ENCODE results near the gene MRPL4.

Gene MRPL4

GRCh38 chr19:10251792-10252694 is at the start of gene MRPL4:
MRPL4 (plus strand) TSS chr19:10252214; CDS start chr19:10252254, 40 bp downstream.
- DNase-seq (ENCODE audit: low spot score), result peak; percentile 98

DNA sequence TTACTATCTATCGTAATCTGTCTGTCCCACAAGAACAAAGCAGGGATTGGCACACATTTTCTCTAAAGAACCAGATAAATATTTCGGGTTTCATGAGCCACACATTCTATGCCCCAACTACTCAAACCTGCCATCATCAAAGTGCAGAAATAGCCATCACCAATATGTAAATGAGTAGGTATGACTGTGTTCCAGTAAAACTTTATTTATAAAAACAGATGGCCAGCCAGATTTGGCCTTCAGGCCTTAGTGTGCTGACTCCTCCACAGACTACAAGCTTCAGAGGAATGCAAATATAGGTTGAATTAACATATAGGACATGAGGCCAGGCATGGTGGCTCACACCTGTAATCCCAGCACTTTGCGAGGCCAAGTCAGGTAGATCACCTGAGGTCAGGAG is 48.3 kb upstream of the MRPL4 start:
- no peak for DNase-seq (ENCODE audit: low spot score)

DNA sequence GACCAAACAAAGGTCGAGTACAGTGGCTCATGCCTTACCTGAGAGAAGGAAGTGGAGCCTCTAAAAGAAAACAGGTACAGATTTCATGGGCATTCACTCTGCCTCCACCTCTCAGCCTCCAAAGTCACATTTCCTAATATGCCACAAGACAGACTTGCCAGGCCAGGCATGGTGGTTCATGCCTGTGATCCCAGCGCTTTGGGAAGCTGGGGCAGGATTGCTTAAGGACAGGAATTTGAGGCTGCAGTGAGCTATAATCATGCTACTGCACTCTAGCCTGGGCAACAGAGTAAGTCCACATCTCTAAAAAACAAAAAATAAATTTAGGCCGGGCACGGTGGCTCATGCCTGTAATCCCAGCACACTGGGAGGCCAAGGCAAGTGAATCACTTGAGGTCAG is 46.4 kb upstream of the MRPL4 start:
- DNase-seq (ENCODE audit: low spot score), result no peak

DNA sequence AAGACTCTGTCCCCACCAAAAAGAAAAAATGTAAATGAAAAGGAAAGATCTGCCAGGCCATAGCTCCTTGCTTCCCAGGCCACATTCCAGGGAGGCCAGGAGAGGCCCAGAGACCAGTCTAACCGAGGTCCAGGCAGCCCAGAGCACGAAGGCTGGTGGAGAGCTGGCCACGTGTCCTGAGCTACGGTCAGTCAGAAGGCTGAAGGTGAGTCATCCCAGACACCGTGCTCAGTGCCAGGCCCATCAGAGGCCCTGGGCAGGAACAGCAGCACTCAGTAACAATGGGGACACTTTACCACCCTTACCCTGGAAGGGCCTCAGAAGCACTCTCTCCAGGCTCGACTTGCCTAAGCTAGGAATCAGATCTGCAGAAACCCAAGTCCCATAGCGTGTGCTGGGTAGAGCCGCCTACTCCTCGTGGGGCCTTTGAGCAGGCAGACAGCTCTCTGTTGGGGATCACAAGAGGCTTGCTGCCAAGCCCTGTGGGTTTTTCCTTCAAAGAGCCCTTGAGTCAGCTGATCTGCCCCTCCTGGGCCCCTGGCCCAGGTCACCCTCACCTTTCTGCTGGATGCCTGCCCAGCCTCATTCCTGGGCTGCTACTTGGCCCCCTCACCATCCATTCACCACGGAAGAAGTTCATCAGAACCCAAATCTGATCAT is 45.7 kb upstream of the MRPL4 start:
- DNase-seq (ENCODE audit: low spot score), result peak; percentile 50

DNA sequence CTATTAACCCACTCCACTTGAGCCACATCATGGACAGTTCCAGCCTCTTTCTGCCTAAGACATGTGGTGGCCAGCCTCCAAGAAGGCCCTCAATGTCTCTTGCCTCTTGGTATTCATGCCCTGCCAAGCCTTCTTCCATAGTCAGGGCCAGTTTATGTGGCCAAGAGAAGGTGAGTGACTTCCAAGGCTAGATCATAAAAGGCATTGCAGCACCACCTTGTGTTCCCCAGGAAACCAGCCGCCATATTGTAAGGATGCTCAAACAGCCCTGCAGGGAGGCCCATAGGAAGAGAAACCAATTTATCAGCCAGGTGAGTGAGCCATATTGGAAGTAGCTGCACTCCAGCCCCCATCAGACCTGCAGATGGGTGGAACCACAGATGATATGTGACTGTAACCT is 45.0 kb upstream of the MRPL4 start:
- DNase-seq (ENCODE audit: low spot score), result no peak

DNA sequence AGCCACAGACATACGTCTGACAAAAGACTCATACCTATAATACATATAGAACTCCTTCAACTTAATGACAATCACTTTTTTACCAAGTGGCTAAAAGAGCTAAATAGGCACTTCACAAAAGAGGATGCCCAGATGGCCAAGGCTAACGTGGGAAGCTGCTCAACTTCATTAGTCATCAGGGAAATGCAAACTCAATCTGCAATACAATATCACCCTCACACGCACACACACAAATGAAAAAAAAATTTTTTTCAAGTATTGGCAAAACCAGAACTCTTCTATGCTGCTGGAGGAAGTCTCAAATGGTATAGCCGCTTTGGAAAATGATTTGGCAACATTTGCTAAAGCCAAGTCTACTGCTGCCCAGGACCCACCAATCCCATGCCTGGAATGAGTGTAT is 42.7 kb upstream of the MRPL4 start:
- no peak for DNase-seq (ENCODE audit: low spot score)

DNA sequence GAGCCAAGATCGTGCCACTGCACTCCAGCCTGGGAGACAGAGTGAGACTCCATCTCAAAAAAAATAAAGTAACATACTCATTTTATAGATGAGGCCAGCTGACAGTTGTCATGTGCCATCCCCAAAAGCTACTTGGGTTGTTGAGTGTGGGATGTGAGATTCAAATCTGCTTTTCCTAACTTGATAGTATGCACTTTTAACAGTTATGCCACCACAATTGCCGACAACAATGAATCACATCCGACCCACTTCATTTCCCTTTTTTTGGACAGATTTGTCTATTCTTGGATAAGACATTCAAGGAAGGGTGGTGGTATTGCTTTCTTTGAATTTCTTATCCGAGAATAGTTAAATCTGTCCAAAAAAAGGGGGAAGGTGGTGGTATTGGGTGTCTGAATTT is 41.0 kb upstream of the MRPL4 start:
- no peak for DNase-seq (ENCODE audit: low spot score)

DNA sequence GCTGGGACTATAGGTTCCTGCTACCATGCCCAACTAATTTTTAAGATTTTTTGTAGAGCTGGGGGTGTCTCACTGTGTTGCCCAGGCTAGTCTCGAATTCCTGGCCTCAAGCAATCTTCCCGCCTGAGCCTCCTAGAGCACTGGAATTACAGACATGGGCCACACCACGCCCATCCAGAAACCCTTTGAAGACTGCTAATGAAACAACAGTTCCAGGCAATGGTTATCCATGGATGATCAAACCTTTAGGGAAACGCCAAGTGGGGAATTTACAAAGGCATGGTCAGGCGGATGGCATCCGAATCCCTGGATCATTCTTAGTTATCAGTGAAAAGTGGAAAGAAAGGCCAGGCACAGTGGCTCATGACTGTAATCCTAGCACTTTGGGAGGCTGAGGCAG is 40.3 kb upstream of the MRPL4 start:
- DNase-seq (ENCODE audit: low spot score), result no peak

- DNase-seq (ENCODE audit: low spot score), result peak; percentile 37
Observed at GRCh38 chr19:10214784-10215183, 37.2 kb upstream of the MRPL4 start.

- no peak for DNase-seq (ENCODE audit: low spot score)
Observed at GRCh38 chr19:10217085-10217484, 34.9 kb upstream of the MRPL4 start.

GRCh38 chr19:10219678-10220077 is 32.3 kb upstream of the MRPL4 start:
- DNase-seq (ENCODE audit: low spot score), result no peak

DNA sequence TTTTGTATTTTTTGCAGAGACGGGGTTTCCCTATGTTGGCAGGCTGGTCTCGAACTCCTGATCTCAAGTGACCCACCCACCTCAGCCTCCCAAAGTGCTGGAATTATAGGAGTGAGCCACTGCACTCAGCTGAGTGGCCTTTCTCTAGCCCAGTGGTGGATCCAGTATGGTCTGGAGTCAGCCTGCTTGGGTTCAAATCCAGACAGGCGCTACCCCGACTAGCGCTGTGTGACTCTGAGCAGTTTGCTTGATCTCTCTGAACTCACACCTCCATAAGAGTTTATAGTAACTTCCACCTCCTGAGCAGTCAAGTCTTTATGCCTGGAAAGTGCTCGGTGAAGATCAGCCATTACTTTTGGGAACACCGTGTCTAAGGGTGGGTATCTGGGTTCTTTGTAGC is 31.3 kb upstream of the MRPL4 start:
- DNase-seq (ENCODE audit: low spot score), result no peak

- DNase-seq (ENCODE audit: low spot score), result no peak
Observed at GRCh38 chr19:10222201-10222890, 29.7 kb upstream of the MRPL4 start.

- DNase-seq (ENCODE audit: low spot score), result no peak
Observed at GRCh38 chr19:10223488-10224213, 28.4 kb upstream of the MRPL4 start.

DNA sequence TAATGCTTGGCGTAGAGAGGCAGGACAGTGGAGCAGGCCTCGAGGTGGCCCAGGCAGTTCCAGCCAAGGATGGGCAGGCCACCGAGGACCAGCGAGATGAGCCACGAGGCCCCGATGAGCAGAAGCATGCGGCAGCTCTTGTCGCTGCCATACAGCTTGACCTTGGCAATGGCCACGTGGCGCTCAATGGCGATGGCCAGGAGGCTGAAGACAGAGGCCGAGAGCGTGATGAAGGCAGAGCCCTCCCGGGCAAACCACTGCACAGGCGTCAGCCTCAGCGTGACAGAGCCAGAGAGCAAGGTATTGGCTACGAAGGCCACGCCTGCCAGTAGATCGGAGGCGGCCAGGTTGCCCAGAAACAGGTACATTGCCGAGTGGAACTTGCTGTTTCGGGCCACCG is 27.7 kb upstream of the MRPL4 start:
- no peak for DNase-seq (ENCODE audit: low spot score)

DNA sequence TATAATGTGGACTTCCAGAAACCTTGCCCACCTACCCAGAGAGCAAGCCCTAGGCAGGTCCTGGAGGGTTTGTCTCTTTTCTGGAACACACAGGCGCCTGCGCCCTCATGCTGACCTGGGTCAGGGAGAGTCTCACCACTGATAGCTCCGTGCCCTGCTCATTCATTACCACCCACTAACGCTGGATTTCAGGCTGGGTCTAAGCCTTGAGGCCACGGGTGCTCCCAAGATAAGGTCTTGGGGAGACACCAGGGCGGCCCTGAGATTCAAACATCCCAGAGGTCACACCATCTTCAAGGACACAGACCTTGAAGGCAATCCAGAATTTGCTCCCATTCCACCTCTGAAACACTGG is 26.0 kb upstream of the MRPL4 start:
- no peak for DNase-seq (ENCODE audit: low spot score)

DNA sequence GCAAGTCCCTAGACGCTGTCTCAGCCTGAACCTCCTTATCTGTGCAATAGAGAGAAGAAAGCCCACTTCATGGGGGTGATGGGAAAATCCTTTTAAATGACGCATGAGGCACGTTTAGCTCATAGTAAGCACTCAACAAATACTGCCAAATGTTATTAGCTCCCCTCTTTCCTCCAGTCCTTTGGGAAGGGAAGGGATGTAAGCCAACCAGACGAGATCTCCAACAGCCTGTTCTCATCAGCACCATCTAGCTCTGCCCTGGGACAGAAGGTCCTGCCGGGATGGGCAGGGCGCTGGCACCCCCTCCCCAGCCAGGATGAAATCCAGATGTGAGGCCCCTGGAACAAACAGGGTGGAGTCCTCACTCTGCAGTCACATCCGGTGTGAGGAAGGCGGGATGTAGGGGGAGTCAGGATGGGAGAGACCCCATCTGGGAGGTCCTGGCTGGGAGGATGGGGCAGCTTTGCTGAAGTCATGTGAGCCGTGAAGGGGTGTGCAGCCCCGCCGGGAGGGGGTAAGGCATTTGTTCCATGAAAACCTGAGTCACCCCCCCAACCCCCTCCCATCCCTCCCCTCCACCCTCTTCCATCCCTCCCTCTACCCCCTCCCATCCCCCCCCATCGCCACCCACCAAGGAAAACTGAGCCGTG is 25.5 kb upstream of the MRPL4 start:
- DNase-seq (ENCODE audit: low spot score), result peak; percentile 61

DNA sequence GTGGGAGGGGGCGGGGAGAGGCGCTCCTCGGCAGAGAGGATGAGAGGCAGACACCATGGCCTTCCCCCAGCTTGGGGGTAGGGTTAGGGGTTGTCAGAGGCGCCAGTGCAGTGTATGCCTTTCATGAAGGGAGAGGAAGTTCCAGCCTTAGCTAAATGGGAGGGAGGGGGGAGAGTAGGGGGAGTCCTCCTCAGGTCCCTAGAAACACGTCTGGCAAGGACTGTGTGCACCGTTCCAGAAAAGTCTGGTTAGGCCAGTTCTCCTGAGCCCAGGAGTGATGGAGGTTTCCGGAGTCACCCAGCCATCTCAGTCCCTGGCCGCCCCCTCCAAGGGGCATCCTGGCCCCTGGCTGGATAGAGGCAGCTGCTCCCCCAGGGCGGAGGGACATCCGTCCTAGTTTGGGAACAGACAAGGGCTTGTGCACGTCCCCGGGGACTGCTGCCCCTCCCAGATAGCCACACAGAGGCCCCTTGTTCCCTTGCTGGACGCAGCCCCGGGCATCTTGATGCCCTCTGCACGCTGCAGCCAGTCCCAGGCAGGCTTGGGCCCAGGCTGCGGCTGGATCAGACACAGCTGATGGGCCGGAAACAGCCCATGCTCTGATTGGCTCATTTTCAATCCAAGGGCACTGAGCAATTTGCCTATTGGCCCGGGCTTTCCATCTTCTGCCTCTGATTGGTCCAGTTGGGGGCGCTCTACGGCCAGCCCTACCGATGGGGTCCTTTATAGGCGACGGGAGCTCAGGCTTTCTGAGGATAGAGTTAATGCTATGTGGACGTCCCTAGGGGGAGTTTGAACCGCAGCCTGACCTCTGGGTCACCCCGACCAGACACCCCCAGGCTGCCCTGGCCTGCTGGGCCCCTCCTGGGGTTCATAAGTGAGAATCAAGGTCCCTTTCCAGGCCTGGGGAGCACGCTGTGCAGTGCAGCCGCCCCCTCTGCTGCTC is 24.7 kb upstream of the MRPL4 start:
- peak; percentile 53 for DNase-seq (ENCODE audit: low spot score)

DNA sequence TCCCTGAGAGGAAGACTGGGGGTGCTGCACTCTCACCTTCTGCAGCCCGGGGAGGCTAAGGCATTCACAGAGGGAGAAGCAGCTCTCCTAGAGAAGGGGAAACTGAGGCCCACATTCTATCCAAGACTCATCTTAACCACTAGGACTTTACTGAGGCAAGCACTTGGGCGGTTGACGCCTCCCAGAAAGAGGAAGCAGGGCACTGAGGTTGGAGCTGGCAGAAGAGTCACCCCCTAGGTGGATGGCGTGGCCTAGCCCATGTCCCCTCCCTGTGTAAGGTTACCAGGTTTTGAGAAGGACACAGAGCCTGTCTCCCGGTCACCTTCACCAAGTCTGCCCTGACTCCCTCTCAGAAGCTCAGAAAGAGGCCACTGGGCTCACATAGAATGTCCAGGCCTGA is 23.6 kb upstream of the MRPL4 start:
- no peak for DNase-seq (ENCODE audit: low spot score)

GRCh38 chr19:10228920-10229319 is 23.1 kb upstream of the MRPL4 start:
- DNase-seq (ENCODE audit: low spot score), result peak; percentile 41
